HG02973 (cell line): ENCODE measurements around the gene FNDC10.
"Not testable (repeated sequence)": the region's sequence is repeated elsewhere in the genome, so short reads cannot be mapped to it uniquely, and the experiment has no call there.

Experiments used
- ATAC-seq: cut with Tn5 transposase; IDR thresholded peaks from one replicate; pipeline ENCODE4 v1.9.1; 2021; ENCODE audit warnings: moderate library complexity; ENCODE audit not compliant: unreplicated experiment

The FNDC10 gene

DNA sequence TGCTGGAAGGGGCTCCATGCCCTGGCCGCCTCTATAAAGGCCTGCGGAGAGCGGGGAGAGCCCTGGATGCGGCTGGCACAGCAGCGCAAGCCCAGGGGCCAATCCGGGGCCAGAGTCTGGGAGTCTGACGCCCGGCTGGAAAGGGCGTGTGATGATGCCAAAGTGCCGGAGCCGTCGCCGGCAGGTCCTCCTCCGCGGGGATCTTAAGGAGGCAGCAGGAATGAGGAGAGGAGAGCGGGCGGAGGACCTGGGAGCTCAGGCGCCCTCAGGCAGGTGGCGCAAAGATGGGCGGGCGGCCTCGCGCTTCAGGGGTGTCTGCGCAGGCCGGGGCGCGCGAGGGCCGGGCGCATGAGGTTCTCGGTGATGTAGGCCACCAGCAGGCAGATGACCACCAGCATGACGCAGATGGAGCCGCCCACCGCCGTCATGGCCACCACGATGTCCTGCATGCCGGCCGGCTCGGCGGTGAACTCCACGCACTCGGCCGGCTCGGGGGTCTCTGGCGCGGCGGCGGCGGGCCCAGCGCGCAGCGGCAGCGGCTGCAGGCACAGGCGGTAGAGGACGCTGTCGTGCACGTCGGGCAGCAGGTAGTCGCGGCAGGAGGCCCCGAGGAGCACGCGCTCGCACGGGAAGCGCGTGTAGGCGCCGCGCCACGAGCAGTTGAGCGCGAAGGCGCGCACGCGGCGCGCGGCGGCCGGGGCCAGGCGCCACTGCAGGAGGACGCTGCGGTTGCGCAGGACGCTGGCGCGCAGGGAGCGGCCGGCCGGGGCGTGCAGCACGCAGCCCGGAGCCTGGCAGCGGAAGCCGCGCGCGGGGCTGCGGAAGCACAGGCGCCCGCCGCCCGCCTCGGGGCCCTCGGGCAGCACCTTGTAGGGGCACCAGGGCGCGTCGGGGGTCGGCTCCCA lies 653 bp downstream of the FNDC10 start:
- no peak for ATAC-seq

DNA sequence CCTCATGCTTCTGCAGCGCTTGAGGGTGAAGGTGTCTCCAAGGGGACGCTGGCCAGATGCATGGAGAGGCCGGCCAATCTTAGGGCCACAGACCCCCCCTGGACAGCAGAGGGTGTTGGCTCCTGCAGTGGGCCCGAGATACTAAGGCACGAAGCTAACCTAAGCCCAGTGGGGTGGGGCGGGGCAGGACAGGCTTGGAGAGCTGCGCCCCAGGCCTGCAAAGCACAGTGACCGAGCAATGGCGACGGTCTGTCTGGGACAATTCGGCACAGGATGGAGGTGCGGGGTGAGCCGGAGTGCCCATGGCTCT lies 1.3 kb downstream of the FNDC10 start:
- ATAC-seq = no peak

DNA sequence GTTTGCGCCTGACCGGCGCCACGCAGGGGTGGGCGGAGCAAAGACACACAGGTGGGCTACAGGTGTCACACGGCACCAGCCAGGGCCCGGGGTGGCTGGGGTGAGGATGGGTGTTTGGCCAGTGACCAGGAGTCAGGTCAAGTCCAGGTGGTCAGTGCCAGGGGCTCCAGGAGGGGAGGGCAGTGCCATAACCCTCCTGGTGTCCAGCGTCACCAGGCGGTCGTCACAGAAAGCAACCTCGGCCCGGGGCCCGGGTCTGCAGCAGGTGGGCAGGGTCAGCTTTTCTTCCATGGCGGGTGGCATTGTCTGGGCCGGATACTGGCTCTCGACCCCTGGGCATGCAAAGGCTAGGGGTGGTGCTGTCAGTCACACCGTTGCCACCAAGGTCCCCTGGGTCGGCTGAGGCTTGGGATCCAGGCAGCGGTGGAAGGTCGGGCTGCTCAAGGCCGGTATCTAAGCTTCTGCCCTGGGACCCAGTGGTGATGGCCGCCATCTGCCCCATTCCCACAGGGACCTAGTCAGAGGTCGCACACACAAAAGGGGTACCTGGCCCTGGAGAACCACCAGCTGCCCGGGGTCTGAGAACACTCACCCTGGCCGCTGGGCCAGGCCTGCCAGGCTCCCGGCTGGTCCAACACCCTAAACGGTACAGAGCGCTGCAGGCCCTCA lies 1.8 kb downstream of the FNDC10 start:
- no peak for ATAC-seq

DNA sequence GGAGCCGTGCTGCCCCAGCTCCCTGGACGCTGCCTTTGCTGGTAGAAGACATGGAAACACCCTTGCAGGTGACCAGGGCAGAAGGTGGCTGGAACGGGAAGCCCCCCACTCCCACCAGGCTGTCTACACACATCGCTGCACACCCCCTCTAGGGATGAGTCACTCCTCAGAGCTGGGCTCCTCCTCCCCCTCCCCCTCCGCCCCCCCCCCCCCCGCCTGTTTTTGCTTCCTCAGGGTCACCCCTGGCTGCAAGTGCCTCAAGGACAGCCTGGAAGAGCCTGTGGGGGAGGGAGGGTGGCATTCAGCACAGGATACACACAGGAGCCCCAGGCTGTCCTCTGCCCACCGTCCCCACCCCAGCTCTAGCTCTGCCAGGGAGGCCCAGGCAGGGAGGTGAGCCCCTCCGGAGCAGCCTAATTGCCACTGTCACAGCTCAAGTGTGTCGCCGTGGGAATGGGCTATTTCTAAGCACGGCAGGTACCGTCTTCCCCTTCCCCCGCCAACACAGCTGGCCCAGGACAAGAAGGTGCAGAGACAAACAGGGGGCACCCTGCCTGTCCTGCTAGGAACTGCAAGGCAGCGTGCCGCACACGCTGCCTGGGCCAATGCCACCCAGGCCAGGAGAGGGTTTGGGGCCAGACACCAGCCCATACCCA lies 2.5 kb downstream of the FNDC10 start:
- no peak for ATAC-seq

DNA sequence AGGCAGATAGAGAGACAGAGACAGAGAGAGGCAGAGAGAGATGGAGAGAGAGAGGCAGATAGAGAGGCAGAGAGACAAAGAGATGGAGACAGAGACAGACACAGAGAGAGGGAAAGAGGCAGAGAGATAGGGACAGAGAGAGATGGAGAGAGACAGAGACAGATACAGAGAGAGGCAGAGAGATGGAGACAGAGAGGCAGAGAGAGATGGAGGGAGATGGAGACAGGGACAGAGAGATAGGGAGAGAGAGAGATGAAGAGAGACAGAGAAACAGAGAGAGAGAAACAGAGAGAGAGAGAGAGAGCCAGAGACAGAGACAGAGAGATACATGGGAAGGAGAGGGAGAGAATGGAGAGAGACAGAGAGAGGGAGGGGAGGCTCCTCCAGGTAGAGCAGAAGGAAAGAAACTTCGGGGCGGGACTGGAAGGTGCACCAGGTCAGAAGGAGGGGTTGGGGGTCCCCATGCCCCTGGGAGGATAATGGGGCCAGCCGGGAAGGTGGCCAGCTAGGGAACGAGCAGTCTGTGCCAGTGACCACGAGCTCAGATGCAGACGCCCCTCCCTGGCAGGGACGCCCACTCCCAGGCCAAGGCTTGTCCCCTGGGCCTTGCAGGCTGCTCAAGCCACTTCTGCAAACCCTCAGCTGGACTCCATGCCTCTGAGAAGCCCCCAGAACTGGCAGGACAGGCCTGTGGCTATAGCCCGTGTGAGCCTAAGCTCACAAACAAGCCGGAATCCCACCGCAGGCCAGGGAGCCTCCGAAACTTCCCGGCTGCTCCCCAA lies 3.3 kb downstream of the FNDC10 start:
- no peak for ATAC-seq

DNA sequence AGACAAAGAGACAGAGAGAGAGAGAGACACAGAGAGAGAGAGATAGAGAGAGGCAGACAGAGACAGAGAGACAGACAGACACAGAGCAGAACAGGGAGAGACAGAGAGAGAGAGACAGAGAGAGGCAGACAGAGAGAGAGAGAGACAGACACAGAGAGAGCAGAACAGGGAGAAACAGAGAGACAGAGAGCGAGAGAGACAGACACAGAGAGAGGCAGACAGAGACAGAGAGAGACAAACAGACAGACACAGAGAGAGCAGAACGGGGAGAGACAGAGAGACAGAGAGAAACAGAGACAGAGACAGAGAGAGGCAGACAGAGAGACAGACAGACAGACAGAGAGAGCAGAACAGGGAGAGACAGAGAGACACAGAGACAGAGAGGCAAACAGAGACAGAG lies 4.6 kb downstream of the FNDC10 start:
- not testable (repeated sequence) for ATAC-seq

DNA sequence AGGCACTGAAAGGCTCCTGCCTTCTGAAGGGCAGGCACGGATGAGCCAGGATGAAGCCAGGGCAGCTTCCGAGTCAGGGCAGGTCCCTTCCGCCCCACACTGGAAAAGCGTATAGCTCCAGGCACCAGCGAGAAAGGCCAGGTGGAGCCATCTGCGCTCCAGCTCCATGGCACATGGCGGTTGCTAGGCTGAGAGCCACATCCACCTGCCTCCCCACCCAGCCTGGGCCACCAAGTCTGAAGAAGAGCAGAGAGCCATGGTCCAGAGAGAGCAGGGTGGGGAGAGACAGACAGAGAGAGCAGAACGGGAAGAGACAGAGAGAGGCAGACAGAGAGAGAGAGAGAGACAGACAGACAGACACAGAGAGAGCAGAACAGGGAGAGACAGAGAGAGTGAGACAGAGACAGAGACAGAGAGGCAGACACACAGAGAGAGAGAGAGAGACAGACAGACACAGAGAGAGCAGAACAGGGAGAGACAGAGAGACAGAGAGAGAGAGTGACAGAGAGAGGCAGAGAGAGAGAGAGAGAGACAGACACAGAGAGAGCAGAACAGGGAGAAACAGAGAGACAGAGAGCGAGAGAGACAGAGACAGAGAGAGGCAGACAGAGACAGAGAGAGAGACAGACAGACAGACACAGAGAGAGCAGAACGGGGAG lies 5.2 kb downstream of the FNDC10 start:
- ATAC-seq = no peak

DNA sequence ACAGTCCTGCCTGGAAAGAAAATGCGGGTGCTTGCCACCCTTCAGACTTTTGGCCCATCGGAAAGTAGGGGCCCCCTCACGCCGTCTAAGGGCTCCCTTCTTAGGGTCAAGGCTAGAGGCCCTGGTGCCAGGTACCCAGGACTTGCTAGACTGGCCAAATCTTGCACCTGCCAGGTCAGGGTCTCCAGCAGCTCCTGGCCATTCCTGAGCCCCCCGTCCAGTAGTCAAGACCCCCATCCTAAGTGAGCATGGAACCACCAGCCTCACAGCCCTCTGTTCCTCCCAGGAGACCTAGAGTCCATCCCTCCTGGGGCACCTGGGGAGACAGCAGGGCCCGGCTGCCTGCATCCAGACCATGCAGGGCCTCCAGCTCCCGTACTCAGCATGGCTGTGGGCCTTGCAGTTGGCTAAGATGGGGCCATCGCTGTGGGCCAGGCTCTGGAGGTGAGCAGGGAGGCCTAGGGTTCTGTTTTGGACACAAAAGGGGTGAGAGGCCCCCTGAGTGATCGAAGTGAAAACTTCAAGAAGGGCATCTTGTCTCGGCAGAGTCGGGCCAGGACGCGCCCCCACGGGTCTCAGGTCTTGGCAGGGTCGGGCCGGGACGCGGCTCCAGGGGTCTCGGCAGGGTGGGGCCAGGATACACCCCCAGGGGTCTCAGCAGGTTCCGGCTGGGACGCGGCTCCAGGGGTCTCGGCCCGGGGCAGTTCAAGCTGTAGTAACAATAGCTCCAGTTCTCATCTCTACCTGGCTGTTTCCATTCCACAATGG lies 5.9 kb downstream of the FNDC10 start:
- no peak for ATAC-seq

DNA sequence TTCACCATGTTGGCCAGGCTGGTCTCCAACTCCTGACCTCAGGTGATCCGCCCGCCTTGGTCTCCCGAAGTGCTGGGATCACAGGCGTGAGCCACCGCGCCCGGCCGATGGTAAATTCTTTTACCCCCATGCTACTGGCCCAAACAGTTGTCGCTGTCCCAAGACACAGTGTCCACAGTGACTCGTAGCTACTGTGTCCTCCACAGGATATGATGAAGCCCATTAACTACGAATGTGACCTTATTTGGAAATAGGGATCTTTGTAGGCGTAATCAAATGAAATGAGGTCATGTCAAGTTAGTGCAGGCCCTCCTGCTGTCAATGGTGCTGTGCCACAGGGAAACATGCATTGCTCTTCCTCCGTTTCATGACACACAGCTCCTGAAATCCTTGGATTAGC lies 8.5 kb downstream of the FNDC10 start:
- ATAC-seq = no peak

DNA sequence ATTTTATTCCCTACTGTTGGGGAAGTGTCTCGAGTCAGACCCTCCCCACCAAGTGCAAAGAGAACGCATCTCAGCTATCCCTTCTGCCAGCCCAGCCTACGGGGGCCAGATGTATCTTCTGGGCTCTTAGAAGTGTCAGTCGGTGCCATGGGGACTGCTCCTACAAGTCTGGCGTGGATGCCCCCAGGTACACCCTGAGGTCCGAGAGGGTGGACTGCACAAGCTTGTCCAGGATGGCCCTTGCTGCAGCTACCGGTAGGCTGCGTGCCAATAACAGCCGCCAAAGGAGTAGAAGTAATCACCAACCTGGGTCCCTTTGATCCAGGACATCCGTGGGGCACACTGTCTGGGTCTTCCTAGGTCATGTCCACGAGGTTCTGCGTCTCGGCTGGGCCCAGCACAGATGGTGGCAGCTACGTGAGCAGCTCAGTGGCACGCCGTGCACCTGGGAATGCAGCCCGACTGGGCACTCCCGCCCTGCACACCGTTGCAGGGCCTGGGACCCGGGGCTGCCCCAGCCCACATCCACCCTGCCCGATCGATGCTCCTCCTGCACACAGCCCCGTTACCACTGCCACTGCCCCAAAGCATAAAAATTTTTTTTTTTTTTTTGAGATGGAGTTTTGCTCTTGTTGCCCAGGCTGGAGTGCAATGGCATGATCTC lies 16.5 kb downstream of the FNDC10 start:
- no peak for ATAC-seq

DNA sequence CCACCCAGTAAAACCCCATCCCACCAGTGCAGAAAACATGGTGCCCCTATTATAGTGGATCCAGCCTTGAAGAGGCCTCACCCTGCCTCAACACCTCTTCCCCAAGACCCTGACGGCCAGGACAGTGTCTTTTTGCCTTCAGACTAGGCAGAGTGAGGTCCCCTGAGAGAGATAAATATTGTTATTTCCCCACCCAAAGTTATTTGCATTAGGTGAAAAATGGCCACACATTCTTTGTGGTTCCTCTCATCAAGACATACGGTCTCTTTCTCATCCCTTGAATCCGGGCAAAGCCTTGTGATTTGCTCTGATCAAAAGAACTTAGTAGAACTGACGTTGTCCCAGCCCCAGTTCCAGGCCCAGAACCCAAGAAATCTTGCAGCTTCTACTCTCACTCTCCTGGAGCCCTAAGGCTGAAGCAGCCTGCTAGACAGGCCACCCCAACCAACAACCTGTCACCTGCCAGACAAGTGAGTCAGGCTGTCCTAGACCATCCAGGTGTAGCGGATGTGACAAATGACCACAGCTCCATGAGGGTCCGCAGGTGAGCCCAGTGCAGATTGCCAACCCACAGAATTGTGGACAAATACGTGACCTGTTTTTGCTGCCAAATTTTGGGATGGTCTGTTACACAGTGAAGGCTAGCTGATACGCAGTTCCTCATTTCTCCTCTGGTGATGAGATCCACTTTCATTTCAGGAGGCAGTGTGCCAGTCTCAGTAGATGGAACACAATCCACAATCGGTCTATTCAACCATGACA lies 17.2 kb downstream of the FNDC10 start:
- ATAC-seq = no peak

DNA sequence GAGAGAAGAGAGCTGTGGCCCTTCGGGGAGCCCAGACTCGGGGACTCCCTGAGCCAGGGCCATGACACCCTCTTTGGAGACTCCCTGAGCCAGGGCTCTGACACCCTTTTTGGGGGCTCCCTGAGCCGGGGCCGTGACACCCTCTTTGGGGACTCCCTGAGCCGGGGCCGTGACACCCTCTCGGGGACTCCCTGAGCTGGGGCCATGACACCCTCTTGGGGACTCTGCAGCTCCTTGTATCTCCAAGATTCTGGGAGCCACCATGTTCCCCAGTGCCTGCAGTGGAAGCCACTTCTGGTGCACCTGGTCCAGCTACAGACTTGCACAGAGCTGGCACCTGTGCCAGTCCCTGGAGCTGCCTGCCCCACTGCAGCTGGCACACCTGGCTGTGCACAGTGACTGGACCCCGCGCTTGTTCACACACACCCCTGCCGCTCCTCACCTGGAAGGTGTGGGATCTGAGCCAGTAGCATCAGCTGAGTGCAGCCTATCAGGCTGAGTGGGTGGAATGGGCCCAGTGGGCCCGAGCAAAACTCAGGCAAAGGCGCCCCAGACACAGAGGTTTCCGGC lies 21.5 kb downstream of the FNDC10 start:
- no peak for ATAC-seq

DNA sequence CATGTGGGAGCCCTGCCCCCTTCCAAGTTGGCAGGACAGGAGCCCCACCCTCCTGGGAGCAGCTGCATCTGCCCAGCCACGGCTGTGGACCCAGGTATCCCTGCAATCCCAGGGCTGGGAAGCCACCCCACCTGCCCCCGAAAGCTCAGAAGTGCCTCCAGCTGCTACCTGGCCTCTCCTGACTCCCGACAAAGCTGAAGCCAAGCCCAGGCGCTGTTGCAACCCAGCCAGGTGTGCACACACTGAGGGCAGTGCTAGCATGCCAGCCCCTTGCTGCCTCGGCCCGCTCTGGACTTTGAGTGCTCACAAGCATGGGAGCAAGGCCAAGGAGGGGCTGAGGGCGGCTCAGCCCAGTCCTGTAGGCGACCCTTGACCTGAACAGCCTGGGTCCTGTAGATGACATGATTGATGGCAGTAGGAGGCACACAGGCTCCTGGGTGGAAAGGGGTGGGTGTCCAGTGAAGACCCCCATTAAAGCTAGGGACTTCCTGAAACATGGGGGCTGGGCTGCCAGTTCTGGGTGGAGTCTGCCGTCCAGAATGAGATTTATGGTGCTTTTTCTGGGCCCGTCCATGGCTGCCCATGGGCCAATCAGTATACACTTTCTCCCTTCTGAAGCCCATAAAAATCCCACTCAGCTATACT lies 22.4 kb downstream of the FNDC10 start:
- ATAC-seq = no peak

DNA sequence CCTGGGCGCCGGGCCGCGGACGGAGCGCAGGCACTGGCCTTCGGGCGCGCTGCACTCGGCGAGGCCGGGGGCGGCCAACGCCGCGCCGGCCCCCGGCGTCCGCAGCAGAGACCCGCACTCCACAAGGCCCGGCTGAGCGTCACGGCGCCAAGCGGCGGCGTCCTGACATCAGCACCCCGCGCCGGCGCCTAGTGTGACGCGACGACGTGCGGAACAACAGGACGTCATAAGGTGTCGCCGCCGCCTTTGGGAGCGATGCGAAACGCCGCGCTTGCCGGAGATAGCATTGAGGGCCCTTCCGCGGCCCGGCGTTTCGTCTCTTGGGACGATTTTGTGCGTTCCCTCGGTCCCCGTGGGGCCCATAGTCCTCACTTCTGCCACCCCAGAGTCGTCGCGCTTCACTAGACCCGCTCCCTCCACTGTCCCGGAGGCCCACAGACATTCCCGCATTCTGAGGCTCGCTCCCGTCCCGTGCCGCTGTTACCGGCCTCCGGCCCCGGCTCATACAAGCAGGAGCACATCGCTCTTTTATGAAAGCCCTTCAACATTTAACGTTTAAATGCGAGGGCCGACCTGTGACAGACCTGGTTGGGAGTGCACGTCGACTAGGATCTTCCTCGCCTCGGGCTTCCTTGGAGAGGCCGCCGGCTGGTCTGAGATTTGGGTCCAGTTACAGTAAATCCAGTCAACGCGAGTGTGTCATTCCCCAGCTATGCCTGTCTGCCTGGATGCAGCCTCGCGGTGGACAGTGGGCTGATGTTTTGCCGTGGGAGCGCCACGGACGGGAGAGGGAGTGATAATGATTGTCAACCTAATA lies 25.0 kb downstream of the FNDC10 start, which contains the start of gene SSU72:
Gene SSU72 (minus strand): TSS at position 143 of the 817 bp plus-strand sequence. CDS start 306 bp downstream, outside the sequence.
- ATAC-seq = peak; percentile 72

DNA sequence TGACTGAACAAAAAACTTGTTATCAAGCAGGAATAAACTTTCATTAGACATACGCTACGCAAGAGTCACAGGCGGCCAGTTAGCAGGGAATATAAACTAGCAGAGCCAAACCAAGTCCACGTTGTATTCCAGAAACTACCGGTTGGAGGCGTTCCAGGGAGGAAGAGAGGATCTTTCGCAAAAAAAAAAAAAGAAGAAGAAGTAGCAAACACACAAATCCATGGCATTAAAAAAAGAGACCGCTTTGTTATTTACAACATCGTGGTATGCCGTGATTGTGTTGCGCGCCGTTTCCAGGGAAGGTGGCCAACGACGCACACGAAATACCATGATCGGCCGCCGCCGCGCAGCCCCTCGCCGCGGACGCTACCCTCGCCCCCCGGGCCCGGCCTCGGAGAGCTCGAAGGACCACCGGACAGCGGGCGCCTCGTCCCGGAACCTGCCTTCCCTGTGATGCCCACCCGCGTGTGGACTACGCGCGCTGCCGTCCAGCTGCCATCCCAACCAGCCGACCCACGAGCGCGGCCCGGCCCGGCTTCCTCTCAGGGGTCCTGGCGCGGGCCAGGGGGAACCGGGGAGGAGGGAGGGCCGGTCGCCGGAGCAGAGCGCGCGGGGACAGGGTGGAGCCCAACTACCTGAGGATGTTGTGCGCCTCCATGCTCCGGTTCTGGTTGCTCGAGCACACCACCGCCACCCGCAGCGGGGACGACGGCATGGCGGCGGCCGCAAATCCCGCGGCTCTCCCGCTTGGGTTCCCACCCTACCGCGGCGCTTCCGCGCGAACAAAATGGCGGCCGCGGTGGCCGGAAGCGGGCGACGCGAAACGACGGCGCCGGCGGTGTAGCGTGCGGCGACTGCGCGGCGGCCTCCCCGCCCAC lies 25.9 kb downstream of the FNDC10 start:
- ATAC-seq = peak; percentile 55

DNA sequence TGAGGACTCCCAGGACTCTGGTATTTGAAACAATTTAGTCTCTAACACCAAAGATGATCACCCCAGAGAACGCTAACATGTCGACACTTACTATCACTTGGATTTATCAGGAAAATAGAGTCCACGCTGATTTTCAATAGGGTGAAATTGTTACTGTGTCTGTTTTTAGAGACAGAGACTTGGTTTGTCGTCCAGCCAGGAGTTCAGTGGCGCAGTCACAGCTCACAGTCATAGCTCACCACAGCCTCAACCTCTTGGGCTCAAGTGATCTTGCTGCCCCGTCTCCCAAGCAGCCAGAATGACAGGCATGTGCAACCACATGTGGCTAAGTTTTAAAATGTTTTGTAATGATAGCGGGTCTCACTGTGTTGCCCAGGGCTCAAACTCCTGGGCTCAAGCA lies 30.6 kb downstream of the FNDC10 start:
- ATAC-seq = no peak
